H9 (cell line): Measurements from ENCODE around the gene PPP2R2B. TPM values are rescaled to one million over a fixed set of nuclear protein-coding genes. Genes with fewer than 3 reads are reported as not detected.

Experiments
- DNase-seq: peaks from one replicate; pipeline ENCODE4 v3.0.0-alpha.2; 2017
- H2AFZ ChIP-seq: one replicate; pipeline ENCODE4 v1.6.1; 2013; ENCODE audit warnings: mild to moderate bottlenecking, low read length, control low read depth, moderate library complexity
- H2AK5ac ChIP-seq: 2 replicates; pipeline ENCODE4 v1.6.1; 2013; ENCODE audit warnings: low read length, control low read depth, mixed read lengths; ENCODE audit not compliant: insufficient read length
- H2BK120ac ChIP-seq: one replicate; pipeline ENCODE4 v1.6.1; 2013; ENCODE audit warnings: low read depth, mild to moderate bottlenecking, low read length, control low read depth, inconsistent platforms; ENCODE audit not compliant: poor library complexity, severe bottlenecking
- H2BK12ac ChIP-seq: 2 replicates; pipeline ENCODE4 v1.6.1; 2013; ENCODE audit warnings: low read length, control low read depth, mixed read lengths, low read depth; ENCODE audit not compliant: insufficient read length
- H2BK15ac ChIP-seq: 2 replicates; pipeline ENCODE4 v1.6.1; 2013; ENCODE audit warnings: low read depth, low read length, control low read depth
- H2BK20ac ChIP-seq: one replicate; pipeline ENCODE4 v1.6.1; 2013; ENCODE audit warnings: low read depth, mild to moderate bottlenecking, low read length, control low read depth, inconsistent platforms; ENCODE audit not compliant: poor library complexity, severe bottlenecking
- H2BK5ac ChIP-seq: 2 replicates; pipeline ENCODE4 v1.6.1; 2013; ENCODE audit warnings: low read length, control low read depth, mixed read lengths; ENCODE audit not compliant: insufficient read length
- H3K14ac ChIP-seq: 2 replicates; pipeline ENCODE4 v1.6.1; 2013; ENCODE audit warnings: low read length, control low read depth; ENCODE audit not compliant: insufficient read depth
- H3K18ac ChIP-seq: 2 replicates; pipeline ENCODE4 v1.6.1; 2013; ENCODE audit warnings: low read depth, mild to moderate bottlenecking, mixed read lengths, low read length, control low read depth; ENCODE audit not compliant: insufficient read length
- H3K23ac ChIP-seq: 2 replicates; pipeline ENCODE4 v1.6.1; 2013; ENCODE audit warnings: low read length, control low read depth, mixed read lengths, low read depth; ENCODE audit not compliant: insufficient read length
- H3K23me2 ChIP-seq: 2 replicates; pipeline ENCODE4 v1.6.1; 2013; ENCODE audit warnings: low read depth, mild to moderate bottlenecking, mixed read lengths, low read length, control low read depth; ENCODE audit not compliant: insufficient read length, poor library complexity, severe bottlenecking
- H3K27ac ChIP-seq: 2 replicates; pipeline ENCODE4 v1.5.1; 2013; ENCODE audit warnings: low read length, control low read depth, mixed read lengths, low read depth; ENCODE audit not compliant: insufficient read length
- H3K27me3 ChIP-seq: 2 replicates; pipeline ENCODE4 v1.6.1; 2013; ENCODE audit warnings: low read length, control low read depth, inconsistent platforms; ENCODE audit not compliant: insufficient read depth
- H3K4ac ChIP-seq: 2 replicates; pipeline ENCODE4 v1.6.1; 2013; ENCODE audit warnings: low read depth, mild to moderate bottlenecking, control low read depth, inconsistent platforms, low read length, moderate library complexity
- H3K4me1 ChIP-seq: 2 replicates; pipeline ENCODE4 v1.6.1; 2013; ENCODE audit warnings: low read length, control low read depth, inconsistent platforms; ENCODE audit not compliant: insufficient read depth
- H3K4me2 ChIP-seq: 2 replicates; pipeline ENCODE4 v1.6.1; 2013; ENCODE audit warnings: low read length, control low read depth, mixed read lengths; ENCODE audit not compliant: insufficient read length, insufficient read depth
- H3K56ac ChIP-seq: 2 replicates; pipeline ENCODE4 v1.6.1; 2013; ENCODE audit warnings: low read depth, mild to moderate bottlenecking, mixed read lengths, low read length, control low read depth; ENCODE audit not compliant: insufficient read length
- H3K79me1 ChIP-seq: 2 replicates; pipeline ENCODE4 v1.6.1; 2013; ENCODE audit warnings: low read depth, mild to moderate bottlenecking, moderate library complexity, low read length, control low read depth, inconsistent platforms; ENCODE audit not compliant: insufficient read depth, poor library complexity, severe bottlenecking
- H3K79me2 ChIP-seq: 2 replicates; pipeline ENCODE4 v1.6.1; 2013; ENCODE audit warnings: low read length, control low read depth, inconsistent platforms; ENCODE audit not compliant: insufficient read depth
- H3K9ac ChIP-seq: 2 replicates; pipeline ENCODE4 v1.6.1; 2013; ENCODE audit warnings: low read length, control low read depth, mixed read lengths; ENCODE audit not compliant: insufficient read length; ENCODE audit errors: extremely low read depth
- H3K9me3 ChIP-seq: one replicate; pipeline ENCODE4 v1.6.1; 2013; ENCODE audit warnings: low read depth, low read length, inconsistent platforms; ENCODE audit not compliant: control insufficient read depth
- H3T11ph ChIP-seq: one replicate; pipeline ENCODE4 v1.6.1; 2013; ENCODE audit warnings: mild to moderate bottlenecking, low read length, control low read depth, inconsistent platforms
- H4K20me1 ChIP-seq: one replicate; pipeline ENCODE4 v1.6.1; 2013; ENCODE audit not compliant: control insufficient read depth, insufficient read length, insufficient read depth
- H4K5ac ChIP-seq: 2 replicates; pipeline ENCODE4 v1.6.1; 2013; ENCODE audit warnings: low read depth, mild to moderate bottlenecking, mixed read lengths, low read length, control low read depth; ENCODE audit not compliant: insufficient read length
- H4K8ac ChIP-seq: replicated peaks from 2 replicates; pipeline ENCODE4 v1.6.1; 2013; ENCODE audit warnings: low read length, control low read depth, mixed read lengths, low read depth; ENCODE audit not compliant: insufficient read length
- H4K91ac ChIP-seq: 2 replicates; pipeline ENCODE4 v1.6.1; 2013; ENCODE audit warnings: low read depth, mild to moderate bottlenecking, moderate library complexity, mixed read lengths, low read length, control low read depth; ENCODE audit not compliant: insufficient read length
- H3K27ac Mint-ChIP-seq, 3 experiments: 2 replicates in 2 of 3; 3 replicates in 1 of 3; pipeline ENCODE4 v1.8.0; 2020 to 2021; ENCODE audit warnings: mixed read lengths in 3 of 3, mild to moderate bottlenecking in 1 of 3, moderate library complexity in 1 of 3
- H3K27me3 Mint-ChIP-seq: 2 replicates; pipeline ENCODE4 v1.8.0; 2021; ENCODE audit warnings: low read depth, mild to moderate bottlenecking, moderate library complexity, mixed read lengths
- H3K36me3 Mint-ChIP-seq, 3 experiments: 2 replicates in 2 of 3; 3 replicates in 1 of 3; pipeline ENCODE4 v1.8.0; 2020 to 2021; ENCODE audit warnings: low read depth in 3 of 3, mixed read lengths in 3 of 3; ENCODE audit not compliant: insufficient read depth in 1 of 3
- H3K4me1 Mint-ChIP-seq, 2 experiments: 2 replicates each; pipeline ENCODE4 v1.8.0; 2020; ENCODE audit warnings: mixed read lengths in 2 of 2
- H3K4me3 Mint-ChIP-seq, 2 experiments: 2 replicates in 1 of 2; 3 replicates in 1 of 2; pipeline ENCODE4 v1.8.0; 2020 to 2021; ENCODE audit warnings: mild to moderate bottlenecking in 2 of 2, mixed read lengths in 2 of 2, moderate library complexity in 1 of 2
- H3K9me3 Mint-ChIP-seq, 2 experiments: 2 replicates in 1 of 2; 3 replicates in 1 of 2; pipeline ENCODE4 v1.8.0; 2020; ENCODE audit warnings: mild to moderate bottlenecking in 2 of 2, mixed read lengths in 2 of 2, moderate library complexity in 1 of 2
- WGBS: extraction: QIAGEN DNeasy Blood & Tissue Kit; methylation state at CpG from one replicate; pipeline ENCODE4 v1.1.7; 2013; ENCODE audit warnings: missing lambda C conversion rate, low lambda C conversion rate, mixed read lengths; ENCODE audit not compliant: insufficient read length; ENCODE audit errors: extremely low coverage; 5-methylcytosine and 5-hydroxymethylcytosine counted together
- total RNA-seq: library from RNA; stranded (reverse); gene quantifications from 2 replicates; pipeline ENCODE4 v1.2.1, GENCODE V29; 2021
- TF ChIP-seq, protein P1 (sequence below): fragments of 200-600 bp; sonication (generic); conservative IDR thresholded peaks from 3 replicates; pipeline ENCODE4 v1.8.0; 2021; ENCODE audit warnings: antibody characterized with exemption, mild to moderate bottlenecking

PPP2R2B gene
- total RNA-seq, 1 experiment from 2014 or later = 14.3 TPM

DNA sequence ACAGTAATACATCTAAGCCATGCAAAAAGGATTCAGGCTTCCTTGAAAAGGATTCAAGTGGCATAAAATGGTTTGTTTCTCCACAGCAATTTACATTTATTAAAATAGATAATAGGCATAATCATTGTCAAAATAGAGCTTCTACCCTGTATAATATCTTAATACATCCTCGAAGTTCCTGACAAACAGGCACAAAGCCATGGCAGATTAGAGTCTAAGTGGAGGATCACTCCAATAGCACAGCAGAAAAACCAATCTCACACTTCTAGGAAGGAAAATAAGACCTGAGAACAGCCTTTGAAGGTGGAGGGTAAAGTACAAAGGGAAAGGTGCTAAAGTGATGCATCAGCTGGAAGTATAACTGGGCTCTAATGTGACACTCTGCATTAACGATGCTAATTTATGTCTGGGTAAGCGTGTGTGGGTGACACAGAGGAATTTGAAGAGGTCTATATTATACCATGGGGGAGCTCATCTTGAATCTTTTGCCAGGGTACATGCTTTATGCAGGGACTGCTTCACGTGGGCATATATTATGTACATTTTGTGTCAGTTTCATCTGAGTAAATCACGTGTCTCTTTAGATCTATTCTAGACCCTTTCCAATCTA lies 28.8 kb downstream of the PPP2R2B start:
- no peak overlapping the region for H2BK15ac ChIP-seq
- no peak overlapping the region for H3K56ac ChIP-seq
- H2BK120ac ChIP-seq = no peak overlapping the region
- no peaks in the 10 kb centered on the region for H3K23me2 ChIP-seq
- no peak overlapping the region for H2AFZ ChIP-seq
- TF ChIP-seq, protein P1, sequence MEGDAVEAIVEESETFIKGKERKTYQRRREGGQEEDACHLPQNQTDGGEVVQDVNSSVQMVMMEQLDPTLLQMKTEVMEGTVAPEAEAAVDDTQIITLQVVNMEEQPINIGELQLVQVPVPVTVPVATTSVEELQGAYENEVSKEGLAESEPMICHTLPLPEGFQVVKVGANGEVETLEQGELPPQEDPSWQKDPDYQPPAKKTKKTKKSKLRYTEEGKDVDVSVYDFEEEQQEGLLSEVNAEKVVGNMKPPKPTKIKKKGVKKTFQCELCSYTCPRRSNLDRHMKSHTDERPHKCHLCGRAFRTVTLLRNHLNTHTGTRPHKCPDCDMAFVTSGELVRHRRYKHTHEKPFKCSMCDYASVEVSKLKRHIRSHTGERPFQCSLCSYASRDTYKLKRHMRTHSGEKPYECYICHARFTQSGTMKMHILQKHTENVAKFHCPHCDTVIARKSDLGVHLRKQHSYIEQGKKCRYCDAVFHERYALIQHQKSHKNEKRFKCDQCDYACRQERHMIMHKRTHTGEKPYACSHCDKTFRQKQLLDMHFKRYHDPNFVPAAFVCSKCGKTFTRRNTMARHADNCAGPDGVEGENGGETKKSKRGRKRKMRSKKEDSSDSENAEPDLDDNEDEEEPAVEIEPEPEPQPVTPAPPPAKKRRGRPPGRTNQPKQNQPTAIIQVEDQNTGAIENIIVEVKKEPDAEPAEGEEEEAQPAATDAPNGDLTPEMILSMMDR = no peak
- Mint-ChIP-seq H3K36me3 (peaks cover 0 to 4% (median 1%) of the 10 kb centered on the region in 3 experiments; a peak in 1 of 7 replicates), H3K9me3 (no peaks in the 10 kb centered on the region), H3K27me3 (peaks cover under 1% of the 10 kb centered on the region; the same call in 1 of the 2 replicates), H3K4me1 (peaks cover 27% of the 10 kb centered on the region in 2 experiments), H3K4me3 (no peak overlapping the region), H3K27ac (no peak overlapping the region)
- no peaks in the 10 kb centered on the region for H4K20me1 ChIP-seq
- H4K91ac ChIP-seq = no peak overlapping the region
- H3K4ac ChIP-seq = no peak overlapping the region
- no peak overlapping the region for H3K14ac ChIP-seq
- H3K4me2 ChIP-seq = no peak overlapping the region
- H3K9me3 ChIP-seq = no peaks in the 10 kb centered on the region
- no peaks in the 10 kb centered on the region for H3K27me3 ChIP-seq
- no peak for DNase-seq
- H2BK5ac ChIP-seq = no peak overlapping the region
- H3K27ac ChIP-seq = no peak overlapping the region
- H3K79me2 ChIP-seq = no peaks in the 10 kb centered on the region
- WGBS = no CpG with 5 or more reads among the region's 5 CpGs
- no peak overlapping the region for H4K5ac ChIP-seq
- H3T11ph ChIP-seq = no peak overlapping the region
- no peak overlapping the region for H2AK5ac ChIP-seq
- no peaks in the 10 kb centered on the region for H3K79me1 ChIP-seq
- no peak overlapping the region for H2BK20ac ChIP-seq
- H3K9ac ChIP-seq = no peak overlapping the region
- H3K18ac ChIP-seq = no peak overlapping the region
- H4K8ac ChIP-seq = no peak overlapping the region
- no peak overlapping the region for H2BK12ac ChIP-seq
- H3K4me1 ChIP-seq = no peaks in the 10 kb centered on the region
- no peak overlapping the region for H3K23ac ChIP-seq
